ENCODE results near the gene STUM. TPM values are rescaled to one million over a fixed set of nuclear protein-coding genes. Genes with fewer than 3 reads are reported as not detected.

The STUM gene
- total and polyA plus RNA-seq, 10 of the 15 experiments (the other 5 are each of a cell fraction or from before 2014, with no cell fraction given) = under 0.01 to 0.15 (median 0.09) TPM; not detected in 5

Other genes with a start within 250 kb of the STUM start
- 7.6 and 9.2 TPM in 2 replicates for gene LIN9, start 239.6 kb upstream of the STUM start, total RNA-seq (2014; rRNA removed)
- 10.9 and 11.0 TPM in 2 replicates for gene LIN9, start 239.6 kb upstream of the STUM start, total RNA-seq (2014; rRNA removed; fragmentation: Illumina TruSeq; extraction: Trizol)
- 7.0 and 7.7 TPM in 2 replicates for gene LIN9, start 239.6 kb upstream of the STUM start, total RNA-seq (2021)
- gene LIN9, start 239.6 kb upstream of the STUM start, polyA plus RNA-seq (2011; rRNA removed) = 9.0 and 14.4 TPM in 2 replicates
- gene LIN9, start 239.6 kb upstream of the STUM start, polyA plus RNA-seq (2014; fragmentation: Illumina TruSeq; extraction: Trizol) = 9.3 and 14.0 TPM in 2 replicates
- gene LIN9, start 239.6 kb upstream of the STUM start, polyA plus RNA-seq (2014; fragmentation: Nextera tagmentation; extraction: Ambion mirVana) = 1 to 10 TPM; 5.9 to 6.5 TPM
- 4.7 and 7.2 TPM in 2 replicates for gene LIN9, start 239.6 kb upstream of the STUM start, polyA plus RNA-seq (2014; rRNA removed)
- 10 to 100 TPM; 12.8 to 13.5 TPM for gene LIN9, start 239.6 kb upstream of the STUM start, polyA plus RNA-seq (2016; fragmentation: Nextera tagmentation; extraction: Ambion mirVana)
- gene PARP1, start 140.7 kb upstream of the STUM start, total RNA-seq (2014; rRNA removed) = 283 and 287 TPM in 2 replicates
- gene PARP1, start 140.7 kb upstream of the STUM start, total RNA-seq (2014; rRNA removed; fragmentation: Illumina TruSeq; extraction: Trizol) = 171 and 183 TPM in 2 replicates
- 268 and 270 TPM in 2 replicates for gene PARP1, start 140.7 kb upstream of the STUM start, total RNA-seq (2021)
- 116 and 202 TPM in 2 replicates for gene PARP1, start 140.7 kb upstream of the STUM start, polyA plus RNA-seq (2011; rRNA removed)
- 253 and 260 TPM in 2 replicates for gene PARP1, start 140.7 kb upstream of the STUM start, polyA plus RNA-seq (2014; fragmentation: Illumina TruSeq; extraction: Trizol)
- 100 to 1,000 TPM; 113 to 170 TPM for gene PARP1, start 140.7 kb upstream of the STUM start, polyA plus RNA-seq (2014; fragmentation: Nextera tagmentation; extraction: Ambion mirVana)
- 281 and 350 TPM in 2 replicates for gene PARP1, start 140.7 kb upstream of the STUM start, polyA plus RNA-seq (2014; rRNA removed)
- gene PARP1, start 140.7 kb upstream of the STUM start, polyA plus RNA-seq (2016; fragmentation: Nextera tagmentation; extraction: Ambion mirVana) = 100 to 1,000 TPM; 271 to 274 TPM
- gene ITPKB, start 190.5 kb downstream of the STUM start, total RNA-seq (2014; rRNA removed) = 16.5 and 17.5 TPM in 2 replicates
- 14.2 and 14.6 TPM in 2 replicates for gene ITPKB, start 190.5 kb downstream of the STUM start, total RNA-seq (2014; rRNA removed; fragmentation: Illumina TruSeq; extraction: Trizol)
- gene ITPKB, start 190.5 kb downstream of the STUM start, total RNA-seq (2021) = 34.4 and 38.7 TPM in 2 replicates
- 8.8 and 11.6 TPM in 2 replicates for gene ITPKB, start 190.5 kb downstream of the STUM start, polyA plus RNA-seq (2011; rRNA removed)
- 8.8 and 14.7 TPM in 2 replicates for gene ITPKB, start 190.5 kb downstream of the STUM start, polyA plus RNA-seq (2014; fragmentation: Illumina TruSeq; extraction: Trizol)
- 1 to 10 TPM; 1.3 TPM for gene ITPKB, start 190.5 kb downstream of the STUM start, polyA plus RNA-seq (2014; fragmentation: Nextera tagmentation; extraction: Ambion mirVana)
- 20.3 and 20.9 TPM in 2 replicates for gene ITPKB, start 190.5 kb downstream of the STUM start, polyA plus RNA-seq (2014; rRNA removed)
- 1 to 10 TPM; 2.2 to 5.2 TPM for gene ITPKB, start 190.5 kb downstream of the STUM start, polyA plus RNA-seq (2016; fragmentation: Nextera tagmentation; extraction: Ambion mirVana)